CD4-positive, alpha-beta T cell (primary cell): ENCODE results near the gene RAPGEF4. TPM values are rescaled to one million over a fixed set of nuclear protein-coding genes. Genes with fewer than 3 reads are reported as not detected.
A peak's percentile ranks its signal among the peaks of the same experiment; 100 is the strongest.

Experiments used
- ATAC-seq: fragments of 200-7000 bp; cut with Tn5 transposase; one replicate; pipeline ENCODE4 v1.10.0; 2022; ENCODE audit warnings: mild to moderate bottlenecking; ENCODE audit not compliant: poor library complexity
- CTCF ChIA-PET: fragments of 350-600 bp; sonication (Branson Sonifier 250); formaldehyde crosslinking; loops from one replicate; lab custom pipeline; 2021; ENCODE audit warnings: antibody characterized with exemption, inconsistent platforms; lab: Charles Lee
- POLR2A ChIA-PET: fragments of 350-600 bp; sonication (Branson Sonifier 250); formaldehyde crosslinking; loops from one replicate; lab custom pipeline; 2021; ENCODE audit warnings: antibody characterized with exemption, inconsistent platforms; lab: Charles Lee
- DNase-seq, 14 experiments: peaks; one replicate each; pipeline ENCODE4 v3.0.0-alpha.2; 2013 to 2020; ENCODE audit warnings: mixed read lengths in 2 of 14
- H3K27ac ChIP-seq, 2 donors: one replicate each; pipeline versions ENCODE4 v1.5.1 to v1.7.0; 2013; ENCODE audit warnings: low read length in 2 of 2, low read depth in 1 of 2, mild to moderate bottlenecking in 1 of 2
- H3K27me3 ChIP-seq, 2 experiments: 1 replicate in 1 of 2; 2 replicates in 1 of 2; pipeline versions ENCODE4 v1.6.1 to v1.7.0; 2013; ENCODE audit warnings: low read length in 2 of 2, control low read depth in 1 of 2, mild to moderate bottlenecking in 1 of 2, moderate library complexity in 1 of 2; ENCODE audit not compliant: insufficient read depth in 2 of 2, control insufficient read depth in 1 of 2
- H3K36me3 ChIP-seq: one replicate; pipeline ENCODE4 v1.6.1; 2013; ENCODE audit warnings: low read length, control low read depth; ENCODE audit not compliant: insufficient read depth
- H3K4me1 ChIP-seq: one replicate; pipeline ENCODE4 v1.6.1; 2013; ENCODE audit warnings: low read length, control low read depth; ENCODE audit not compliant: insufficient read depth
- H3K4me3 ChIP-seq: one replicate; pipeline ENCODE4 v1.5.1; 2013; ENCODE audit warnings: mild to moderate bottlenecking, low read length, moderate library complexity
- H3K9me3 ChIP-seq, 2 experiments: 1 replicate in 1 of 2; 2 replicates in 1 of 2; pipeline versions ENCODE4 v1.6.1 to v1.7.0; 2013; ENCODE audit warnings: low read length in 2 of 2, mild to moderate bottlenecking in 2 of 2, control low read depth in 1 of 2, moderate library complexity in 1 of 2; ENCODE audit not compliant: control insufficient read depth in 1 of 2, insufficient read depth in 1 of 2
- H3K27ac Mint-ChIP-seq: one replicate; pipeline ENCODE4 v1.8.0; 2020; ENCODE audit warnings: mixed read lengths
- H3K27me3 Mint-ChIP-seq: one replicate; pipeline ENCODE4 v1.8.0; 2021; ENCODE audit warnings: mixed read lengths
- H3K36me3 Mint-ChIP-seq: one replicate; pipeline ENCODE4 v1.8.0; 2021; ENCODE audit warnings: low read depth, mixed read lengths
- H3K4me1 Mint-ChIP-seq: one replicate; pipeline ENCODE4 v1.8.0; 2021; ENCODE audit warnings: low read depth, mixed read lengths
- H3K4me3 Mint-ChIP-seq: one replicate; pipeline ENCODE4 v1.8.0; 2020; ENCODE audit warnings: mild to moderate bottlenecking, mixed read lengths
- H3K9me3 Mint-ChIP-seq: one replicate; pipeline ENCODE4 v1.8.0; 2020; ENCODE audit warnings: mixed read lengths
- intact Hi-C, 2 experiments: fragments of 100-400 bp; cut with DNase I in 1 of 2; cut with micrococcal nuclease in 1 of 2; formaldehyde crosslinking; loops; one replicate each; pipeline versions ENCODE4 v1.15.1 to v1.9.0; 2023 to 2025; cut with DNase I, micrococcal nuclease
- total RNA-seq, 174 experiments: library from RNA in 2 of 174; stranded (reverse) in 2 of 174; gene quantifications; one replicate each; pipeline ENCODE4 v1.2.3 and lab custom pipeline; 2021 to 2026
- TF ChIP-seq, protein P1 (sequence below): fragments of 200-600 bp; IDR thresholded peaks from one replicate; pipeline ENCODE4 v1.8.0; 2022; ENCODE audit warnings: antibody characterized with exemption, mild to moderate bottlenecking

Gene RAPGEF4
- total RNA-seq, 2 experiments from 2014 or later: 0.69 to 0.73 TPM

DNA sequence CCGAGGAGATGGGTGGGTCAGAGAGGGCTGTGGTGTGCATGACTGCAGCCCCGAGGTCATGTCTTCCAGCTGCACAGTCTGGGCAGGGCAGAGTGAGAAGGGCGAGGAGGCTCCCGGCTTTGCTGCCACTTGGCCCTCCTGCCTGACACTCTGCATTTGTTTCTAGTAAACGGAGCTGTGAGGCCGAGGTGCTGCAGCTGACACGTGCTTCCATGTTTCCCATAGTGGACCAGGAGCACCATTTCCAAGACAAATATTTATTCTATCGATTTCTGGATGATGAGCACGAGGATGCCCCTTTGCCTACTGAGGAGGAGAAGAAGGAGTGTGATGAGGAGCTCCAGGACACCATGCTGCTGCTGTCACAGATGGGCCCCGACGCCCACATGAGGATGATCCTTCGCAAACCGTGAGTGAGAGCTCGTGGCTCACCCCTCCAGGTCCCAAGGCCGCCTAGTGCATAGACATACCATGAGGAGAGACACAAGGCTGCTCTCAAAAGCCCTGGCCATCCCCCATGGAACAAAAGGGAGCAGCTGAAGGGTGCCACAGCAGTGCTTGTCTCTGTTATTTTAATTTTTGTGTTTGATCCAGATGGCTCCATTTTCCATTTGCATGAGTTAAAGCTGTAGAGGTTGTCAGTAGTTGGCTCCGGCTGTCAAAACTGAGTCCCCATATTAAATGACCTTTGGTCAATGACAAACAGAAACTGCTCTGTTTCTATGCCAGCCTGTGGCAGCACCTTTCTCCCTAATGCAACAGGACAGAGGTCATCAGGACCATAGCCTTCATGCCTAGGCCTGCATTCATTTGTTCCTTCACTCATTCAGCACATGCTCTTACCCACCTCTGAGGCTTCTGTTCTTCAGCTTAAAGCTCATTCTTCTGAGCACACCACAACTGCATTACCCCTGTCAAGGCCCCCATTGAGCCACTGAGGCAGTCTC, 231.7 kb downstream of the RAPGEF4 start:
- H3K4me1 ChIP-seq: no peaks in the 10 kb centered on the region
- TF ChIP-seq, protein P1, sequence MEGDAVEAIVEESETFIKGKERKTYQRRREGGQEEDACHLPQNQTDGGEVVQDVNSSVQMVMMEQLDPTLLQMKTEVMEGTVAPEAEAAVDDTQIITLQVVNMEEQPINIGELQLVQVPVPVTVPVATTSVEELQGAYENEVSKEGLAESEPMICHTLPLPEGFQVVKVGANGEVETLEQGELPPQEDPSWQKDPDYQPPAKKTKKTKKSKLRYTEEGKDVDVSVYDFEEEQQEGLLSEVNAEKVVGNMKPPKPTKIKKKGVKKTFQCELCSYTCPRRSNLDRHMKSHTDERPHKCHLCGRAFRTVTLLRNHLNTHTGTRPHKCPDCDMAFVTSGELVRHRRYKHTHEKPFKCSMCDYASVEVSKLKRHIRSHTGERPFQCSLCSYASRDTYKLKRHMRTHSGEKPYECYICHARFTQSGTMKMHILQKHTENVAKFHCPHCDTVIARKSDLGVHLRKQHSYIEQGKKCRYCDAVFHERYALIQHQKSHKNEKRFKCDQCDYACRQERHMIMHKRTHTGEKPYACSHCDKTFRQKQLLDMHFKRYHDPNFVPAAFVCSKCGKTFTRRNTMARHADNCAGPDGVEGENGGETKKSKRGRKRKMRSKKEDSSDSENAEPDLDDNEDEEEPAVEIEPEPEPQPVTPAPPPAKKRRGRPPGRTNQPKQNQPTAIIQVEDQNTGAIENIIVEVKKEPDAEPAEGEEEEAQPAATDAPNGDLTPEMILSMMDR: no peak
- Mint-ChIP-seq H3K36me3 (no peaks in the 10 kb centered on the region), H3K27me3 (no peaks in the 10 kb centered on the region), H3K9me3 (no peaks in the 10 kb centered on the region), H3K4me1 (peaks cover 28% of the 10 kb centered on the region), H3K4me3 (no peak overlapping the region), H3K27ac (no peak overlapping the region)
- POLR2A ChIA-PET: no interaction called here
- H3K27me3 ChIP-seq: no peaks in the 10 kb centered on the region
- H3K9me3 ChIP-seq: no peaks in the 10 kb centered on the region
- H3K4me3 ChIP-seq: no peak overlapping the region
- no peak overlapping the region for H3K27ac ChIP-seq
- no peaks in the 10 kb centered on the region for H3K36me3 ChIP-seq
- CTCF ChIA-PET: no interaction called here
- intact Hi-C loops: no loop called here
- DNase-seq (no peak), ATAC-seq (no peak)

DNA sequence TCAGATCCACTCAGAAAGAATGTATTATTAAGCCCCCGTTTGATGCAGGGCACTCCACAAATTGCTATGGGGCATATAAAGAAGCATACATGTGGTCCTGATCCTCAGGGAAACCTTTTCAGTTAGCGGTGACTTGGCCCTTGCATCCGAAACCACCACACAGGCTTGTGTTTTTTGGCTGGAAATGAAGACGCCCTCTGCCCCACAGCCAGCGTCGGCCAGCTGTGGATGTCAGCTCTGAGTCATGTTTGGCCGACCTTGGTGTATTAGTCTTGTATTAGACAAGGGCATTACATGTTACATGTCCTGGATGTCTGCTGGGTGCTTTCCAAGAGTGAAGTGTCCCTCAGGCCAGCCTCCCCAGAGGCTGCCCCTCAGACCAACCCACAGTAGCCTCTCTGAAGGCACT, 232.4 kb downstream of the RAPGEF4 start:
- peaks cover 29% of the 10 kb centered on the region for H3K4me1 Mint-ChIP-seq
- H3K27ac Mint-ChIP-seq: no peak overlapping the region
- Histone ChIP-seq H3K9me3 (no peaks in the 10 kb centered on the region), H3K27ac (no peak overlapping the region), H3K4me3 (no peak overlapping the region), H3K36me3 (no peaks in the 10 kb centered on the region), H3K4me1 (no peaks in the 10 kb centered on the region), H3K27me3 (no peaks in the 10 kb centered on the region)
- ATAC-seq (no peak), DNase-seq (no peak)
- no peaks in the 10 kb centered on the region for H3K27me3 Mint-ChIP-seq
- H3K9me3 Mint-ChIP-seq: no peaks in the 10 kb centered on the region
- TF ChIP-seq, protein P1: no peak
- CTCF ChIA-PET: no interaction called here
- intact Hi-C loops: no loop called here
- no peak overlapping the region for H3K4me3 Mint-ChIP-seq
- POLR2A ChIA-PET: no interaction called here
- H3K36me3 Mint-ChIP-seq: no peaks in the 10 kb centered on the region

DNA sequence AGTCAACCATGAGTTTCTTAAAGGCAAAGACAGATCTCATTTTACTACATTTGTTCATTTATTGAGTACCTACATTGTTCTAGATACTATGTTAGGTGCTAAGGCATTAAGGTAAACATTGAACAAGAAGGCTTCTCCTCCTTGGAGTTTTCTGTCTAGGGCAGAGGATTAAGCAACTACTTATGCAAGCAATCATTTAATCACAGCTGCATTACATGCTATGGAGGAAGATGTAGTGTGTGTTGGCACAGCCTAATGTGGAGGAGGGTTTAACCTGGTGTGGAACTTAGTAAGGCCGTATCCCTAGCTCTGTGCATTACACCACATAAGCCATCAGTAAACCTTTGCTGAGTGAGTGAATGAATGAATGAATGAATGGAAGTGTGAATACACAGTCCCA, 233.5 kb downstream of the RAPGEF4 start:
- intact Hi-C loops: no loop called here
- H3K4me1 Mint-ChIP-seq: peaks cover 29% of the 10 kb centered on the region
- Histone ChIP-seq H3K4me3 (no peak overlapping the region), H3K9me3 (no peaks in the 10 kb centered on the region), H3K4me1 (no peaks in the 10 kb centered on the region), H3K27me3 (no peaks in the 10 kb centered on the region), H3K27ac (no peak overlapping the region), H3K36me3 (no peaks in the 10 kb centered on the region)
- no peaks in the 10 kb centered on the region for H3K27me3 Mint-ChIP-seq
- POLR2A ChIA-PET: no interaction called here
- H3K36me3 Mint-ChIP-seq: no peaks in the 10 kb centered on the region
- no peak for ATAC-seq
- TF ChIP-seq, protein P1: no peak
- CTCF ChIA-PET: no interaction called here
- H3K27ac Mint-ChIP-seq: no peak overlapping the region
- no peak overlapping the region for H3K4me3 Mint-ChIP-seq
- H3K9me3 Mint-ChIP-seq: no peaks in the 10 kb centered on the region
- peak in 1 of 14 experiments; percentile 26 for DNase-seq
